PC-3 (cell line): ENCODE data around the gene MMP23B.

Experiments used
- CTCF ChIP-seq: fragments of 300-600 bp; sonication (generic); conservative IDR thresholded peaks from 2 replicates; pipeline ENCODE4 v1.5.1; 2017; ENCODE audit warnings: antibody characterized with exemption, low read depth, mild to moderate bottlenecking, low read length
- EZH2 ChIP-seq: fragments of 300-600 bp; sonication (generic); IDR thresholded peaks from one replicate; pipeline ENCODE4 v1.6.1; 2017; ENCODE audit warnings: antibody characterized with exemption, mild to moderate bottlenecking, low read length; ENCODE audit not compliant: unreplicated experiment
- EZH2phosphoT487 ChIP-seq: fragments of 300-600 bp; sonication (generic); IDR thresholded peaks from 2 replicates; pipeline ENCODE4 v1.6.1; 2018; ENCODE audit warnings: mild to moderate bottlenecking, antibody characterized with exemption, low read length, borderline replicate concordance

GRCh38 chr1:1683104-1683905, 51.3 kb downstream of the MMP23B start:
- TF ChIP-seq CTCF (no peak), EZH2 (no peak), EZH2phosphoT487 (no peak)
